Pancreas (tissue), 10 donors: ENCODE measurements around the gene HOXA4. TPM values are rescaled to one million over a fixed set of nuclear protein-coding genes. Genes with fewer than 3 reads are reported as not detected.

Source experiments
- ATAC-seq, 4 donors: fragments of 200-7000 bp; cut with Tn5 transposase; one replicate each; pipeline versions ENCODE4 v1.8.0 to v1.9.1; 2020; ENCODE audit warnings: mild to moderate bottlenecking in 4 of 4, moderate library complexity in 4 of 4
- DNase-seq, 6 donors: peaks; one replicate each; pipeline ENCODE4 v3.0.0-alpha.2; 2020
- FAIRE-seq: peaks from 2 replicates; lab custom pipeline; 2012; peaks lifted over from hg19 to GRCh38; lab: Jason Lieb, UNC
- H3K27ac ChIP-seq, 4 donors: fragments of 200-600 bp; sonication (generic); 1 replicate in 3 of 4; 2 replicates in 1 of 4; pipeline versions ENCODE4 v1.5.0 to v1.8.0; 2020
- H3K27me3 ChIP-seq, 4 donors: fragments of 200-600 bp; one replicate each; pipeline ENCODE4 v1.8.0; 2021
- H3K36me3 ChIP-seq, 3 donors: fragments of 200-600 bp; sonication (generic) in 1 of 3; one replicate each; pipeline versions ENCODE4 v1.5.0 to v1.8.0; 2020 to 2021
- H3K4me1 ChIP-seq, 3 donors: fragments of 200-600 bp; one replicate each; pipeline ENCODE4 v1.8.0; 2021
- H3K4me3 ChIP-seq, 4 donors: fragments of 200-600 bp; sonication (generic) in 2 of 4; one replicate each; pipeline versions ENCODE4 v1.5.0 to v1.8.0; 2020 to 2021
- H3K9me3 ChIP-seq, 4 donors: fragments of 200-600 bp; one replicate each; pipeline ENCODE4 v1.8.0; 2021
- WGBS, 2 donors: extraction: QIAGEN DNeasy Blood & Tissue Kit; methylation state at CpG; one replicate each; pipeline ENCODE4 v1.1.7; 2013; 5-methylcytosine and 5-hydroxymethylcytosine counted together
- intact Hi-C, 3 donors: fragments of 100-400 bp; cut with DNase I; formaldehyde crosslinking; loops; one replicate each; pipeline versions ENCODE4 v1.11.1 to v1.14.2; 2022
- microRNA-seq, 2 donors: library from miRNA; unstranded; fragments of <30 nt; microRNA quantifications; one replicate each; pipeline versions ENCODE4 to v1.1.0, GENCODE V29; 2019 to 2020
- polyA plus RNA-seq, 2 donors: library from polyadenylated mRNA; stranded (reverse); fragments of 200-250 nt; gene quantifications; one replicate each; pipeline ENCODE4 v1.2.3, GENCODE V29; 2013
- total RNA-seq, 6 donors: library from RNA; stranded (reverse); fragmentation: NEBNext Ultra II Directional in 4 of 6; extraction: Animal tissue kit (Norgen Biotek cat#: 25700) in 4 of 6; gene quantifications; one replicate each; pipeline versions ENCODE4 v1.2.1 to v1.2.4, GENCODE V29; 2021 to 2023
- TF ChIP-seq, protein P1 (sequence below), 4 donors: fragments of 200-600 bp; sonication (generic) in 3 of 4; IDR thresholded peaks; one replicate each; pipeline versions ENCODE4 v1.5.0 to v1.8.0; 2021; ENCODE audit warnings: antibody characterized with exemption in 4 of 4
- donor health status: healthy with polysubstance abuse.
- donor health status: DM: no; HTN: no; CAD: no; lungs with moderate emphysema.
- donor health status: DM: no; HTN: no; CAD: no.
- donor health status: control.
- donor health status: control.
- donor health status: Bipolar disorder and iron deficiency.
- donor health status: DM: yes; HTN: yes; CAD: no.
- donor health status: DM: no; HTN: no; CAD: no.
- donor health status: DM: no; HTN: no; CAD: no.
- donor health status: DM: yes; HTN: yes; CAD: no.

HOXA4 gene
- total and polyA plus RNA-seq, 8 donors = 0.19 to 2.4 (median 0.58) TPM

GRCh38 chr7:27082171-27082570 is 48.4 kb downstream of the HOXA4 start:
- 78 to 81% methylated on average over 1 of the region's 1 CpG for WGBS, 2 donors
- no peak for ATAC-seq
- DNase-seq = no peak
- TF ChIP-seq, protein P1, sequence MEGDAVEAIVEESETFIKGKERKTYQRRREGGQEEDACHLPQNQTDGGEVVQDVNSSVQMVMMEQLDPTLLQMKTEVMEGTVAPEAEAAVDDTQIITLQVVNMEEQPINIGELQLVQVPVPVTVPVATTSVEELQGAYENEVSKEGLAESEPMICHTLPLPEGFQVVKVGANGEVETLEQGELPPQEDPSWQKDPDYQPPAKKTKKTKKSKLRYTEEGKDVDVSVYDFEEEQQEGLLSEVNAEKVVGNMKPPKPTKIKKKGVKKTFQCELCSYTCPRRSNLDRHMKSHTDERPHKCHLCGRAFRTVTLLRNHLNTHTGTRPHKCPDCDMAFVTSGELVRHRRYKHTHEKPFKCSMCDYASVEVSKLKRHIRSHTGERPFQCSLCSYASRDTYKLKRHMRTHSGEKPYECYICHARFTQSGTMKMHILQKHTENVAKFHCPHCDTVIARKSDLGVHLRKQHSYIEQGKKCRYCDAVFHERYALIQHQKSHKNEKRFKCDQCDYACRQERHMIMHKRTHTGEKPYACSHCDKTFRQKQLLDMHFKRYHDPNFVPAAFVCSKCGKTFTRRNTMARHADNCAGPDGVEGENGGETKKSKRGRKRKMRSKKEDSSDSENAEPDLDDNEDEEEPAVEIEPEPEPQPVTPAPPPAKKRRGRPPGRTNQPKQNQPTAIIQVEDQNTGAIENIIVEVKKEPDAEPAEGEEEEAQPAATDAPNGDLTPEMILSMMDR (IDR thresholded peaks at IDR 0.05) = no peak
- Histone ChIP-seq H3K27ac (no peak overlapping the region), H3K27me3 (peaks cover 0 to 9% (median 0%) of the 10 kb centered on the region in 4 donors), H3K4me1 (no peaks in the 10 kb centered on the region), H3K9me3 (no peaks in the 10 kb centered on the region), H3K4me3 (no peak overlapping the region), H3K36me3 (no peaks in the 10 kb centered on the region)
- no peak for FAIRE-seq
- intact Hi-C loops = no loop called here

- no peak for DNase-seq
- TF ChIP-seq, protein P1 (IDR thresholded peaks at IDR 0.05) = no peak
- WGBS, 2 donors = 62 to 70% methylated on average over 4 of the region's 4 CpGs
- Histone ChIP-seq H3K4me1 (no peaks in the 10 kb centered on the region), H3K9me3 (no peaks in the 10 kb centered on the region), H3K4me3 (no peak overlapping the region), H3K27ac (no peak overlapping the region), H3K36me3 (no peaks in the 10 kb centered on the region), H3K27me3 (no peaks in the 10 kb centered on the region)
- no peak for FAIRE-seq
- intact Hi-C loops = no loop called here
- no peak for ATAC-seq
These were observed 49.6 kb downstream of the HOXA4 start for GRCh38 chr7:27080844-27081436.

DNA sequence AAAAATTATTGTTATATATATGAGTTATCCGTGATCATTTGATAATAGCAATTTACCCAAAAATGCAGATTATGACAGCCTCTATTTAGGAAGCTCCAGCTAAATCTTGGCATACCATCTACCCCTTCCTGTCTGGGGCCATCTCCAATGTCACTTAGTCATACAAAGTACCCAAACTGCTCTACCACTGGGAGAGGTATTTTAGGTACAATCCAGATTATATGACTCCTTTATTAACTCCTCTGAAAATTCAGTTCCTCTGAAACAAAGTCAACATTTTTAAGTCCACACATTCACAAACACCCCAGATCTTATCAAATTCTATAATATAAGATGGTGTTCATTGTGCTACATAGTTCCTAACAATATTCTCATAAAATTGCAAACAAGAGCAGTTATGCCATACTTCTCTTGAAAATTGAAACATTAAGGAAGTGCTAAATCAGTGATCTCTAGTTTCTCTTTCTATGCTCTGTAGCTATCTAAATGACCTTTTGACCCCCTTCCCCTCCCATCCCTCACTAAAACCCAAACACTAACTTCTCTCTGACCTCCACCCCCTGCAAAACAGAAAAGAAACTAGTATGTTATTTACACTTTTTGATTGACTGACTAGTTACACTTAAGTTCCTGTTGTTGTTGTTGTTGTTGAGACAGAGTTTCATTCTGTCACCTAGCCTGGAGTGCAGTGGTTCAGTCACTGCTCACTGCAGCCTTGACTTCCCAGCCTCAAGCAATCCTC is 51.2 kb downstream of the HOXA4 start:
- TF ChIP-seq, protein P1 (IDR thresholded peaks at IDR 0.05) = no peak
- H3K4me1 ChIP-seq = no peaks in the 10 kb centered on the region
- no peak overlapping the region for H3K27ac ChIP-seq
- FAIRE-seq (no peak), DNase-seq (no peak), ATAC-seq (no peak)
- H3K9me3 ChIP-seq = no peaks in the 10 kb centered on the region
- H3K27me3 ChIP-seq = no peaks in the 10 kb centered on the region
- intact Hi-C loops = no loop called here
- WGBS, 2 donors = 89 to 93% methylated on average over 1 of the region's 1 CpG
- no peaks in the 10 kb centered on the region for H3K36me3 ChIP-seq
- H3K4me3 ChIP-seq = no peak overlapping the region

DNA sequence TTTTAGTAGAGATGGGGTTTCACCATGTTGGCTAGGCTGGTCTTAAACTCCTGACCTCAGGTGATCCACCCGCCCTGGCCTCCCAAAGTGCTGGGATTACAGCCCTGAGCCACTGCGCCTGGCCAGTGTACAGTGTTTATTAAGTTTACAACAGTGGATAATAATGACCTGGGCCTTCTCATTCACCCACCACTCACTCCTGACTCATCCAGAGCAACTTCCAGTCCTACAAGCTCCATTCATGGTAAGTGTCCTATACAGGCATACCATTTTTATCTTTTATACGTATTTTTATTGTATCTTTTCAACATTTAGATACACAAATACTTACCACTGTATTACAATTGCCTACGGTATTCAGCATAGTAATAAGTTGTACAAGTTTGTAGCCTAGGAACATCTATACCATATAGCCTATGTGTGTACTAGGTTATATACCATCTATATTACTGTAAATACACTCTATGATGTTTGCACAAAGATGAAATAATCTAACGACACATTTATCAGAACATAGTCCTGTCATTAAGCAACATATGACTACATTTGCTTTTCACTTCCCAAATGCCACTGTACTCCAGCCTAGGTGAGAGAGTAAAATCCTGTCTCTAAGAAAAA is 51.8 kb downstream of the HOXA4 start:
- Histone ChIP-seq H3K27me3 (no peaks in the 10 kb centered on the region), H3K4me1 (no peaks in the 10 kb centered on the region), H3K4me3 (no peak overlapping the region), H3K27ac (no peak overlapping the region), H3K9me3 (no peaks in the 10 kb centered on the region), H3K36me3 (no peaks in the 10 kb centered on the region)
- no peak for DNase-seq
- TF ChIP-seq, protein P1 (IDR thresholded peaks at IDR 0.05) = no peak
- ATAC-seq = no peak
- 77 to 81% methylated on average over 5 of the region's 5 CpGs for WGBS, 2 donors
- no peak for FAIRE-seq
- intact Hi-C loops = no loop called here

Small RNAs within 50 kb of the gene (microRNA-seq; reads per million reads assigned to microRNA genes)
- 4.6 to 54.5 reads per million in 2 donors for gene MIR196B

Other genes starting within 250 kb of the HOXA4 start
- under 1 TPM in 2 of 6 donors, not detected in 4; 0.12 to 0.16 TPM for gene HOXA1, start 34.8 kb downstream of the HOXA4 start, total RNA-seq
- under 1 TPM in 1 of 2 donors, not detected in 1; 0.05 TPM for gene HOXA1, start 34.8 kb downstream of the HOXA4 start, polyA plus RNA-seq
- gene HOXA2, start 28.1 kb downstream of the HOXA4 start, total RNA-seq = under 1 TPM in 5 of 6 donors, not detected in 1; 0.09 to 0.53 (median 0.12) TPM
- gene HOXA2, start 28.1 kb downstream of the HOXA4 start, polyA plus RNA-seq = under 1 TPM; 0.27 to 0.28 TPM
- 1 to 10 TPM in 1 of 6 donors, under 1 TPM in 4, not detected in 1; 0.24 to 1.4 (median 0.76) TPM for gene HOXA5, start 12.9 kb upstream of the HOXA4 start, total RNA-seq
- gene HOXA5, start 12.9 kb upstream of the HOXA4 start, polyA plus RNA-seq = 1 to 10 TPM in 1 of 2 donors, under 1 TPM in 1; 0.95 to 1.2 TPM
- under 1 TPM in 1 of 6 donors, not detected in 5; 0.34 TPM for gene HOXA6, start 17.0 kb upstream of the HOXA4 start, total RNA-seq
- under 1 TPM in 1 of 2 donors, not detected in 1; 0.12 TPM for gene HOXA6, start 17.0 kb upstream of the HOXA4 start, polyA plus RNA-seq
- 1 to 10 TPM in 1 of 6 donors, under 1 TPM in 4, not detected in 1; 0.13 to 1.9 (median 0.43) TPM for gene HOXA3, start 21.8 kb upstream of the HOXA4 start, total RNA-seq
- gene HOXA3, start 21.8 kb upstream of the HOXA4 start, polyA plus RNA-seq = under 1 TPM; 0.38 to 0.56 TPM
- under 1 TPM in 3 of 6 donors, not detected in 3; 0.06 to 0.19 (median 0.17) TPM for gene HOXA7, start 25.9 kb upstream of the HOXA4 start, total RNA-seq
- gene HOXA7, start 25.9 kb upstream of the HOXA4 start, polyA plus RNA-seq = under 1 TPM; 0.15 to 0.49 TPM
- under 1 TPM in 1 of 6 donors, not detected in 5; 0.13 TPM for gene HOXA9, start 34.8 kb upstream of the HOXA4 start, total RNA-seq
- gene HOXA9, start 34.8 kb upstream of the HOXA4 start, polyA plus RNA-seq = under 1 TPM in 1 of 2 donors, not detected in 1; 0.09 TPM
- under 1 TPM in 4 of 6 donors, not detected in 2; 0.09 to 0.18 (median 0.14) TPM for gene HOXA10, start 43.6 kb upstream of the HOXA4 start, total RNA-seq
- not detected for gene HOXA10, start 43.6 kb upstream of the HOXA4 start, polyA plus RNA-seq
- not detected for gene HOXA11, start 54.5 kb upstream of the HOXA4 start, total RNA-seq
- gene HOXA11, start 54.5 kb upstream of the HOXA4 start, polyA plus RNA-seq = not detected
- gene HOXA13, start 69.3 kb upstream of the HOXA4 start, total RNA-seq = under 1 TPM in 1 of 6 donors, not detected in 5; 0.03 TPM
- not detected for gene HOXA13, start 69.3 kb upstream of the HOXA4 start, polyA plus RNA-seq
- gene EVX1, start 112.0 kb upstream of the HOXA4 start, total RNA-seq = not detected
- under 1 TPM in 1 of 2 donors, not detected in 1; 0.05 TPM for gene EVX1, start 112.0 kb upstream of the HOXA4 start, polyA plus RNA-seq